Hepatocyte (in vitro differentiated cells): ENCODE data around the gene PADI3. TPM values are rescaled to one million over a fixed set of nuclear protein-coding genes. Genes with fewer than 3 reads are reported as not detected.

Experiments
- DNase-seq: peaks from one replicate; pipeline ENCODE4 v3.0.0-alpha.2; 2016; ENCODE audit warnings: low spot score
- H2AFZ ChIP-seq: fragments of 200-600 bp; sonication (generic); 2 replicates; pipeline ENCODE4 v1.6.0; 2016; ENCODE audit warnings: antibody characterized with exemption, mild to moderate bottlenecking
- H3K27ac ChIP-seq: fragments of 200-600 bp; sonication (generic); 2 replicates; pipeline ENCODE4 v1.5.1; 2016; ENCODE audit warnings: mild to moderate bottlenecking
- H3K27me3 ChIP-seq: fragments of 200-600 bp; sonication (generic); 2 replicates; pipeline ENCODE4 v1.6.1; 2016
- H3K36me3 ChIP-seq: fragments of 200-600 bp; sonication (generic); replicated peaks from 2 replicates; pipeline ENCODE4 v1.5.1; 2016; ENCODE audit warnings: low read depth; ENCODE audit not compliant: insufficient read depth
- H3K4me1 ChIP-seq: fragments of 200-600 bp; sonication (generic); 2 replicates; pipeline ENCODE4 v1.5.1; 2016; ENCODE audit warnings: mild to moderate bottlenecking, moderate library complexity; ENCODE audit not compliant: insufficient read depth
- H3K4me2 ChIP-seq: fragments of 200-600 bp; sonication (generic); 2 replicates; pipeline ENCODE4 v1.6.0; 2016
- H3K4me3 ChIP-seq: fragments of 200-600 bp; sonication (generic); 2 replicates; pipeline ENCODE4 v1.5.1; 2016; ENCODE audit warnings: mild to moderate bottlenecking
- H3K79me2 ChIP-seq: fragments of 200-600 bp; sonication (generic); 2 replicates; pipeline ENCODE4 v1.6.0; 2017; ENCODE audit warnings: mild to moderate bottlenecking
- H3K9me2 ChIP-seq: fragments of 200-600 bp; sonication (generic); replicated peaks from 2 replicates; pipeline ENCODE4 v1.6.0; 2017; ENCODE audit warnings: mild to moderate bottlenecking; ENCODE audit not compliant: insufficient read depth
- H3K9me3 ChIP-seq: fragments of 200-600 bp; sonication (generic); 2 replicates; pipeline ENCODE4 v1.5.1; 2016; ENCODE audit warnings: low read depth, mild to moderate bottlenecking
- H4K20me1 ChIP-seq: fragments of 200-600 bp; sonication (generic); 2 replicates; pipeline ENCODE4 v1.6.0; 2016; ENCODE audit warnings: mild to moderate bottlenecking; ENCODE audit not compliant: insufficient read depth, poor library complexity, severe bottlenecking
- CTCF ChIP-seq: fragments of 200-600 bp; sonication (generic); IDR thresholded peaks from 2 replicates; pipeline ENCODE4 v1.5.1; 2016; ENCODE audit warnings: antibody characterized with exemption, mild to moderate bottlenecking; ENCODE audit not compliant: poor library complexity
- EZH2 ChIP-seq: fragments of 200-600 bp; sonication (generic); IDR thresholded peaks from 2 replicates; pipeline ENCODE4 v1.6.1; 2016; ENCODE audit warnings: antibody characterized with exemption, mild to moderate bottlenecking, borderline replicate concordance
- EZH2phosphoT487 ChIP-seq: fragments of 200-600 bp; sonication (generic); IDR thresholded peaks from one replicate; pipeline ENCODE4 v1.6.1; 2018; ENCODE audit warnings: antibody characterized with exemption, mild to moderate bottlenecking, low read depth, moderate library complexity; ENCODE audit not compliant: unreplicated experiment, severe bottlenecking
- WGBS: methylation state at CpG from one replicate; pipeline ENCODE4 v1.1.6; 2016; ENCODE audit warnings: low lambda C conversion rate; ENCODE audit errors: missing lambda C conversion rate; 5-methylcytosine and 5-hydroxymethylcytosine counted together
- polyA plus RNA-seq: library from polyadenylated mRNA; unstranded; fragments of >200 nt; fragmentation: Nextera tagmentation; extraction: Ambion mirVana; gene quantifications from 2 replicates; pipeline ENCODE4 v1.2.1, GENCODE V29; 2016
- total RNA-seq: library from RNA; depleted of rRNA; stranded (reverse); fragments of >200 nt; gene quantifications from 2 replicates; pipeline ENCODE4 v1.2.3, GENCODE V29; 2014

The PADI3 gene
- total and polyA plus RNA-seq, 2 experiments from 2014 or later = not detected

GRCh38 chr1:17211377-17211776, 37.5 kb upstream of the PADI3 start:
- Histone ChIP-seq H3K4me1 (peaks cover 28% of the 10 kb centered on the region), H3K36me3 (no peaks in the 10 kb centered on the region), H3K9me2 (no peaks in the 10 kb centered on the region), H3K9me3 (no peaks in the 10 kb centered on the region), H3K4me3 (no peak overlapping the region), H2AFZ (no peak overlapping the region), H4K20me1 (no peaks in the 10 kb centered on the region), H3K27ac (no peak overlapping the region), H3K79me2 (no peaks in the 10 kb centered on the region), H3K27me3 (no peaks in the 10 kb centered on the region), H3K4me2 (no peak overlapping the region)
- 87% methylated on average over 5 of the region's 5 CpGs for WGBS
- TF ChIP-seq EZH2 (no peak), EZH2phosphoT487 (no peak), CTCF (no peak)
- no peak for DNase-seq

- 84% methylated on average over 8 of the region's 10 CpGs for WGBS
These were observed 36.9 kb upstream of the PADI3 start for GRCh38 chr1:17212009-17212408.

GRCh38 chr1:17212487-17213121, 36.3 kb upstream of the PADI3 start:
- H3K4me1 ChIP-seq = peaks cover 28% of the 10 kb centered on the region
- H4K20me1 ChIP-seq = no peaks in the 10 kb centered on the region
- H3K4me2 ChIP-seq = peak overlapping the region; percentile 67
- H2AFZ ChIP-seq = no peak overlapping the region
- no peaks in the 10 kb centered on the region for H3K9me2 ChIP-seq
- H3K4me3 ChIP-seq = no peak overlapping the region
- no peaks in the 10 kb centered on the region for H3K27me3 ChIP-seq
- no peaks in the 10 kb centered on the region for H3K36me3 ChIP-seq
- TF ChIP-seq EZH2phosphoT487 (no peak), CTCF (no peak), EZH2 (no peak)
- peak; percentile 88 for DNase-seq
- no peaks in the 10 kb centered on the region for H3K79me2 ChIP-seq
- H3K9me3 ChIP-seq = no peaks in the 10 kb centered on the region
- WGBS = 33% methylated on average over 13 of the region's 13 CpGs
- H3K27ac ChIP-seq = peak overlapping the region; percentile 84

More at GRCh38 chr1:17212009-17212408, 36.9 kb upstream of the PADI3 start:
- peaks cover 28% of the 10 kb centered on the region for H3K4me1 ChIP-seq
- no peaks in the 10 kb centered on the region for H3K9me3 ChIP-seq
- no peaks in the 10 kb centered on the region for H3K36me3 ChIP-seq
- peak overlapping the region; percentile 84 for H3K27ac ChIP-seq
- H2AFZ ChIP-seq = no peak overlapping the region
- no peaks in the 10 kb centered on the region for H4K20me1 ChIP-seq
- H3K27me3 ChIP-seq = no peaks in the 10 kb centered on the region
- no peaks in the 10 kb centered on the region for H3K79me2 ChIP-seq
- peak overlapping the region; percentile 67 for H3K4me2 ChIP-seq
- H3K9me2 ChIP-seq = no peaks in the 10 kb centered on the region
- no peak for DNase-seq
- TF ChIP-seq CTCF (no peak), EZH2 (no peak), EZH2phosphoT487 (no peak)
- H3K4me3 ChIP-seq = no peak overlapping the region
